GM19238 (cell line): Measurements from ENCODE around the gene DGKI.
"Not testable (repeated sequence)": the region's sequence is repeated elsewhere in the genome, so short reads cannot be mapped to it uniquely, and the experiment has no call there.

Source experiments
- DNase-seq: peaks from one replicate; pipeline ENCODE4 v3.0.0; 2011; ENCODE audit warnings: low spot score; ENCODE audit not compliant: insufficient read length

The DGKI gene

GRCh38 chr7:137743021-137743420 lies 103.8 kb downstream of the DGKI start:
- DNase-seq: no peak

- DNase-seq: no peak
Measured at GRCh38 chr7:137742051-137742450, 104.7 kb downstream of the DGKI start.

GRCh38 chr7:137741443-137741842 lies 105.3 kb downstream of the DGKI start:
- no peak for DNase-seq

DNA sequence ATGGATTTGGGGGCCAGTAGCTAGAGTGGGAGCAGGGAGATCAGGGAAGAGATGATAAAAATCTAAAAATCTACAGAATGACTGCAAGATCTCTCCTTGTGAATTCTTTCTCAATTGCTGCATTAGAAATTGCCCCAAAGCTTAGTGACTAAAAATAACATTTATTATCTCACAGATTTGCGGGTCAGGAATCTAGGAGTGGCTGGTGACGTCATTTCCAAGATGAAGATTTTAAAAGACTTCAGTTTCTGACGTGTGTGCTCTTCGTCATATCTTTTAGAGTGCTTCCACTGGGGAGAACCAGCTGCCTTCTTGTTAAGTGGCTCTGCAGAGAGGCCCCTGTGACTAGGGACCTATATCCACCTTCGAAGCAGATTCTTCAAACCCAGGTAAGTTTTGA lies 112.6 kb downstream of the DGKI start:
- no peak for DNase-seq

DNA sequence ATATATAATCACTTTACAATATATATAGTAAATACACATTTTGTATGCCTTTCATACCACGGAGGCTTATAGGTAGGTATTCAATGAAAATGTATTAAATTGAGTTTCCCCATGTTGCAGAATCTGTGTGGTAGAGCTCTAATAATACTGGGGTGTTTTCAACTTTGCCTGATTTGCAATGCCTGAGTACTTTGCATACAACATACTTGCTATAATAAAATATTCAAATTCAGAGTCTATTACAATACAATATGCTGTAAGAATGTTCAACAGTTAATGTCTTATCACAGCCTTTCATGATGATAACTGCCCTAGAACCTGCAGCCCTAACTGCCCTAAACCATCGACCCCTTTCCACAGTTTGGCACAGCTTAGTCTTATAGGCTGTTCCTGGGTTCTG lies 114.6 kb downstream of the DGKI start:
- DNase-seq: no peak

DNA sequence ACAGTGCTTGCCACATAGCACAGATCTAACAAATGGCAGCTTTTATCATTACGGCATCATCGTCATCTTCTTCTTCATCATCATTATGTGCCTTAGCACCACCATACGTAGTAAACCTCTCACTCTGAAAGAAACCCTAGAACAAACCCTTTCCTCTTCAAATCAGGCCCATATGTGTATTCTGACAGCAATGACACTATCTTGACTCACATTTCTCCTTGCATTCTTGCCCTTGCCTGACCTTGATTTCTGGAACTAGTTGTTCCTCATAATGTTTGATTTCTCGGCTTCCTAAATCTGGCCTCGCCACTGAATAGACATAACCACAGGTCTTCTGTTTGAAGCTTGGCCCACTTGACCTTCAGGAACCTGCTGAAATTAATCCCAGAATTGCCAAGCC lies 115.3 kb downstream of the DGKI start:
- DNase-seq: no peak

- DNase-seq: no peak
Measured at GRCh38 chr7:137728426-137728825, 118.3 kb downstream of the DGKI start.

DNA sequence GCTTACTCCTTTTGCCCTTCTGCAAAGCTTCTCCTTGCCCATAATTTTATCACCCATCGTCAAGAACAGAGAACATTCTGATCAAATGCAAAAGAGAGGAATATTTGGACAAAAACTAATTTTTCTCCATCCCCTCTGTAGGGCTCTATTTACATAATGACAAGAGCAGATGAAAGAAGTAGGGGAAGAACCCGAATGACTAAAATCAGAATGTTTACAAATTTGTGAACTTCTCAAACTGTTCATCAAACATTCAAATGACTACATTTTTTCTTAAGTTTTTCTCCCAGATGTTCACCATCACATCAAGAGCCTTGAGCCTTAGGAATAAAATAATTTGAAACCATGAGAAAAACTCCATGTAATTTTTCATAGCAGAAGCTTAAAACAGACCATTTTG lies 119.4 kb downstream of the DGKI start:
- no peak for DNase-seq

- no peak for DNase-seq
Measured at GRCh38 chr7:137718355-137718754, 128.4 kb downstream of the DGKI start.

DNA sequence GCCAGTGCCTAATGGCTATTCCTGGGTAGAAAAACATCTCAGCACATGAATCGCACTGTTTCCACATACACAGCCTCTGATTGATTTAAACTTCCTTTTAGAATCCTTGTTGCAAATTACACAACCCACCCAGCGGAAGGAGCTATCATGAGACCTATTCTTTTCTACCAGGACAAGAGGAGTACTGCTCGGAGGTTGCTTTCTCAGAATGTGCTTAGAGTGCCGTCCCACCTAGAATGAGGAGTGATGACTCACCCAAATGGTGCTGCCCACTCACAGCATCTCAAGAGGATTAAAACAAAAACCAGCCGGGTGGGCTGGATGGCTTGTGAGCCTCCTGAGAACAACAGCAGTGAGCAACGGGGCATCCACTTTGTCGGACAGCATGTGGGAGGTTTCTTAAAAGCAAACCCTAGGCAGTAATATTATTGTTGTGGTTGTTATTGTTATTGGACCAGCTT lies 128.9 kb downstream of the DGKI start:
- DNase-seq: no peak

- DNase-seq: no peak
Measured at GRCh38 chr7:137717045-137717444, 129.7 kb downstream of the DGKI start.

DNA sequence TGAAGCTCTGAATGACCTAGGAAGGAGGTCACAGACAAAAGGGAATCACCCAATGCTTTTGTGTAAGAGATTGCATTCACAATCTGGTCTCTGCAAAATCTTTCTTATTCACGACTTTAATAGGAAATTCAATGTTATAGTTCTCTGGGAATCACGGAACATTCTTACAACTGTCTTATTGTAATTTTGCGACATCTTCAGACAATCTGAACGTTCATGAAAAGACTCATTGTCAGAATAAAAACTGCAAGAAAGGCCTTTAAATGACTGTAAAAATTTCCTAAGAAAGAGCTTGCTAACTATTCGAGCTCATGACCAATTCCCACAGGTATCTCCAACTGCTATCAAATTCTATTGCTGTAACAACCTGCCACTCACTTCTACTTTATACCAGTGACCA lies 130.7 kb downstream of the DGKI start:
- no peak for DNase-seq

DNA sequence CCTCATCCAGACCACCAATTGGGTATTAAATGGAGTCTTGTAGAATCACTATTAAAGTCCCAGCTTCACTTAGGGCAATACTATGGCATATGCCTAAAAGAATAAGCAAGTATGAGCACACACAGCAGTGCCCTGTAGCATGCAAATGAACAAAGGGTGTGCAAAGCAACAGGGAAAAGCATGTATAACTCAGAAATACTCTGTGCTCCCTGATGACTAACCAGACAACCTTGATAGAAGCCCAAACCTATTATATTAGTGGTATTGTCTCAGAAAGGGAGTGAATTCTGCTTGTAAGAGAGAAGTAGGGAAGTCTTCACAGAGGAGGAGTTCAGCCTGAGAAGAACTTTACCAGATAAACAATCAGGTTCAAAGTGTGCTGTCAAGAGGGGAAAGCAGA lies 131.2 kb downstream of the DGKI start:
- no peak for DNase-seq

GRCh38 chr7:137715121-137715520 lies 131.7 kb downstream of the DGKI start:
- DNase-seq: no peak

DNA sequence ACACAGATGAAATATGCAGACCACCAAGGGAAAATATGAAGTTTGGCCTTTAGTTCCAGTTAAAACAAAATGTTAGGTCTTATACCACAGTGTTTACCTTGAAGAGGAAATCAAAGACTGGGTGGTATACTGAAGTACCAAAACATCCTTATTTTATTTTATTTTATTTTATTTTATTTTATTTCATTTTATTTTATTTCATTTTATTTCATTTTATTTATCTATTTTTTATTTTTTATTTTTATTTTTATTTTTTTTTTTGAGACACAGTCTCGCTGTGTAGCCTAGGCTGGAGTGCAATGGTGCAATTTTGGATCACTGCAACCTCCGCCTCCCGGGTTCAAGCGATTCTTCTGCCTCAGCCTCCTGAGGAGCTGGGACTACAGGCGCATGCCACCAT lies 140.4 kb downstream of the DGKI start:
- not testable (repeated sequence) for DNase-seq

GRCh38 chr7:137704723-137705122 lies 142.1 kb downstream of the DGKI start:
- DNase-seq: no peak

GRCh38 chr7:137703291-137704010 lies 143.3 kb downstream of the DGKI start:
- DNase-seq: no peak

GRCh38 chr7:137696988-137697387 lies 149.8 kb downstream of the DGKI start:
- no peak for DNase-seq

DNA sequence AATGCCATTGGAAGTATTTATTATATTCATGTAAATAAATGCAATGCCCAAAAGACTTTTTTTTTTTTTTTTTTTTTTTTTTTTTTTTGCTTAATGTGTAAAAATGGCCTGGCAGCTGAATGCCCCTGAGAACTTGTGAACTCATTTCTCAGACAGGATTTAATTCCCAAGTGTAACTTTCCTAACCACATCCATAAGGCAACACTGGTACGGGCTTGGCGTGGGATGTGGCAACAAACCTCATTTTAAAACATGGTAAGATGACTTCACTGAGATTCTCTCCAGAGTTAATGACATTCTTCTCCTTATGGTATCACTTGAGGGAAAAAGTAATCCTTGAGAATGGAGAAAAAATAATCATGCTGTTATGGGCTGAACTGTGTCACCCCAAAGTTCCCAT lies 150.4 kb downstream of the DGKI start:
- no peak for DNase-seq

DNA sequence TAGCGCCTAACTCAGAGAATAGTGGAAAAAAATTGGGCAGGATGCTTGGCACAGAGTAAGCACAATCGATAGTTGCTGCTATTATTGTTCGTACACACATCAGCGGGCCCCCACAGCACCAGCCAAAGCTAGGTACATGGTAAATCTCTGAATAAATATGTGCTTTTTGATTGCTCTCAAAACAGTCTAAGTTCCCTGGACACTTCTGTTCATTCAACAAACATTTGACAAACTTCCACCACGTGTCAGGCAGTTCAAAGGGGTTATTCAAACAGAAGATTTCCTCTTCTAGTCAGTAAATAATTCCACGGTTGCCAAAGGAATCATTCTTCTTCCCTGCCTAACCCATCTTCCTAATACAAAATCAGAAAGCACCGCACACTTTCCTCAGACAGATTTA lies 150.8 kb downstream of the DGKI start:
- DNase-seq: no peak

DNA sequence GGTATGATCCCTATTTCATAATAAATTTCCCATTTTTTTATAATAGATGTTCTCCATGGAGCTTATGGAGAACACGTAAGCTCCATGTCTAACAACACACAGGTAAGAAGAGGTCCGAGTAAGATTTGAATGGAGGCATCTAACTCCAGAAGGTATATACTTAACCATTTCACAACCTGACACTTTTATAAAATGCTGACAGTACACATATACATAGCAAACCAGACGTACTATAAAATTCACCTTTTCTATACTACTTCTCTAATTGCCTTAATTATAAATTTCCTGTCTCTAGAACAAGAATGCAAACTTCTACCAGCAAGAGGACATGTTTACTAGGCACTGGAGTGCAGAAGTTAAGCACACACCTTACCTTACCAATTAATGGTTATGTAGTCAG lies 151.3 kb downstream of the DGKI start:
- no peak for DNase-seq

- DNase-seq: no peak
Measured at GRCh38 chr7:137694405-137694804, 152.4 kb downstream of the DGKI start.

DNA sequence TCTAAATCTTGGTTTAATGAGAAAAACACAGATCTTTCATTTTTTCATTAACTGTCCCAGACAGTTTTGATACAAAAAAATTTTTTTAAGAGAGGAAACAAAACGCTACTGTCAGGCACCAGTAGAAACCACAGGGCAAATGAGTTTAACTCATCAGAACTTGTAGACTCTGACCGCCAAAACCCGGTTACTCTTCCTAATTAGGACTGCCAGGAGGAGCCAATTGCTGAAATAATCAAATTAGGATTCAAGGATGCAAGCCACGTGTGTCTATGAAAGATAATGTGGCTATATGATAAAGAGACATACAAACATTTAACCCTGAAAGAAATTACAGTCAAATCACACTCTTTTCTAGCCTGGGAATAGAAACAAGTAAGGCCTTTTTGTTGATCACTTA lies 154.4 kb downstream of the DGKI start:
- no peak for DNase-seq

GRCh38 chr7:137691566-137691965 lies 155.2 kb downstream of the DGKI start:
- no peak for DNase-seq
